Mesodermal cell (in vitro differentiated cells): ENCODE results near the gene SHISA6.
A peak's percentile ranks its signal among the peaks of the same experiment; 100 is the strongest.

Source experiments
- H3K27ac ChIP-seq: 2 replicates; pipeline ENCODE4 v1.7.0; 2013; ENCODE audit warnings: mild to moderate bottlenecking, low read depth, low read length, moderate library complexity; ENCODE audit not compliant: severe bottlenecking
- H3K36me3 ChIP-seq: 2 replicates; pipeline ENCODE4 v1.7.1; 2013; ENCODE audit warnings: mild to moderate bottlenecking, low read length, moderate library complexity; ENCODE audit not compliant: control insufficient read depth, insufficient read depth
- H3K4me1 ChIP-seq: one replicate; pipeline ENCODE4 v1.7.1; 2013; ENCODE audit warnings: mild to moderate bottlenecking, low read length; ENCODE audit not compliant: insufficient read depth, control insufficient read depth, poor library complexity, severe bottlenecking
- H3K4me3 ChIP-seq: 2 replicates; pipeline ENCODE4 v1.7.0; 2013; ENCODE audit warnings: low read length, control low read depth, mild to moderate bottlenecking; ENCODE audit not compliant: insufficient read depth, poor library complexity, severe bottlenecking; ENCODE audit errors: extremely low read depth
- H3K9me3 ChIP-seq: 2 replicates; pipeline ENCODE4 v1.7.1; 2013; ENCODE audit warnings: mild to moderate bottlenecking, low read length, moderate library complexity; ENCODE audit not compliant: control insufficient read depth
- WGBS, 2 experiments: methylation state at CpG; one replicate each; pipeline ENCODE4 v1.1.5; 2013; ENCODE audit warnings: missing lambda C conversion rate in 2 of 2; ENCODE audit not compliant: insufficient coverage in 2 of 2; 5-methylcytosine and 5-hydroxymethylcytosine counted together

The SHISA6 gene

GRCh38 chr17:11324021-11324420, 83.0 kb downstream of the SHISA6 start:
- H3K9me3 ChIP-seq = no peaks in the 10 kb centered on the region
- WGBS, 2 experiments = 93 to 94% methylated on average over 9 to 11 of the region's 11 CpGs

GRCh38 chr17:11324846-11325420, 83.9 kb downstream of the SHISA6 start:
- Histone ChIP-seq H3K9me3 (no peaks in the 10 kb centered on the region), H3K27ac (no peak overlapping the region), H3K4me3 (no peak overlapping the region), H3K36me3 (no peaks in the 10 kb centered on the region), H3K4me1 (no peaks in the 10 kb centered on the region)
- WGBS, 2 experiments = 91 to 92% methylated on average over 8 to 10 of the region's 10 CpGs

More at GRCh38 chr17:11324021-11324420, 83.0 kb downstream of the SHISA6 start:
- H3K36me3 ChIP-seq = no peaks in the 10 kb centered on the region
- H3K4me1 ChIP-seq = no peaks in the 10 kb centered on the region
- no peak overlapping the region for H3K4me3 ChIP-seq
- no peak overlapping the region for H3K27ac ChIP-seq

- Histone ChIP-seq H3K9me3 (no peaks in the 10 kb centered on the region), H3K4me3 (no peak overlapping the region), H3K36me3 (no peaks in the 10 kb centered on the region), H3K27ac (no peak overlapping the region), H3K4me1 (peaks cover 8% of the 10 kb centered on the region)
- WGBS, 2 experiments = 92 to 94% methylated on average over 5 of the region's 5 CpGs
Observed at GRCh38 chr17:11326492-11326891, 85.5 kb downstream of the SHISA6 start.

GRCh38 chr17:11328770-11329169, 87.8 kb downstream of the SHISA6 start:
- no peaks in the 10 kb centered on the region for H3K9me3 ChIP-seq
- H3K4me3 ChIP-seq = no peak overlapping the region
- 100% methylated on average over 1 of the region's 2 CpGs for WGBS, 2 experiments
- no peaks in the 10 kb centered on the region for H3K36me3 ChIP-seq
- peaks cover 19% of the 10 kb centered on the region for H3K4me1 ChIP-seq
- no peak overlapping the region for H3K27ac ChIP-seq

GRCh38 chr17:11330006-11330405, 89.0 kb downstream of the SHISA6 start:
- 88 to 96% methylated on average over 3 to 4 of the region's 4 CpGs for WGBS, 2 experiments
- Histone ChIP-seq H3K27ac (no peak overlapping the region), H3K36me3 (no peaks in the 10 kb centered on the region), H3K9me3 (no peaks in the 10 kb centered on the region), H3K4me3 (no peak overlapping the region), H3K4me1 (peaks cover 19% of the 10 kb centered on the region)

GRCh38 chr17:11330826-11331225, 89.8 kb downstream of the SHISA6 start:
- Histone ChIP-seq H3K4me1 (peaks cover 19% of the 10 kb centered on the region), H3K27ac (no peak overlapping the region), H3K9me3 (no peaks in the 10 kb centered on the region), H3K36me3 (no peaks in the 10 kb centered on the region), H3K4me3 (no peak overlapping the region)
- WGBS, 2 experiments = 31 to 63% methylated on average over 3 to 8 of the region's 8 CpGs

GRCh38 chr17:11331547-11332513, 90.8 kb downstream of the SHISA6 start:
- no peaks in the 10 kb centered on the region for H3K9me3 ChIP-seq
- 73 to 80% methylated on average over 11 to 12 of the region's 15 CpGs for WGBS, 2 experiments
- peaks cover 19% of the 10 kb centered on the region for H3K4me1 ChIP-seq
- H3K27ac ChIP-seq = peak overlapping the region; percentile 47
- no peaks in the 10 kb centered on the region for H3K36me3 ChIP-seq
- H3K4me3 ChIP-seq = no peak overlapping the region

- Histone ChIP-seq H3K4me3 (no peak overlapping the region), H3K9me3 (no peaks in the 10 kb centered on the region), H3K27ac (no peak overlapping the region), H3K4me1 (peaks cover 19% of the 10 kb centered on the region), H3K36me3 (no peaks in the 10 kb centered on the region)
- 87 to 92% methylated on average over 6 of the region's 7 CpGs for WGBS, 2 experiments
Observed at GRCh38 chr17:11332706-11333105, 91.7 kb downstream of the SHISA6 start.

- Histone ChIP-seq H3K4me1 (peaks cover 19% of the 10 kb centered on the region), H3K9me3 (no peaks in the 10 kb centered on the region), H3K4me3 (no peak overlapping the region), H3K27ac (no peak overlapping the region), H3K36me3 (no peaks in the 10 kb centered on the region)
- 90 to 92% methylated on average over 1 to 3 of the region's 4 CpGs for WGBS, 2 experiments
Observed at GRCh38 chr17:11334493-11334892, 93.5 kb downstream of the SHISA6 start.

- Histone ChIP-seq H3K4me3 (no peak overlapping the region), H3K9me3 (no peaks in the 10 kb centered on the region), H3K4me1 (peaks cover 12% of the 10 kb centered on the region), H3K36me3 (no peaks in the 10 kb centered on the region), H3K27ac (no peak overlapping the region)
- 81 to 95% methylated on average over 4 of the region's 5 CpGs for WGBS, 2 experiments
Observed at GRCh38 chr17:11336290-11336689, 95.3 kb downstream of the SHISA6 start.

- Histone ChIP-seq H3K4me3 (no peak overlapping the region), H3K4me1 (no peaks in the 10 kb centered on the region), H3K9me3 (no peaks in the 10 kb centered on the region), H3K27ac (no peak overlapping the region), H3K36me3 (no peaks in the 10 kb centered on the region)
- WGBS, 2 experiments = 76 to 96% methylated on average over 2 of the region's 3 CpGs
Observed at GRCh38 chr17:11340803-11341202, 99.8 kb downstream of the SHISA6 start.
